ENCODE measurements around the gene CPNE1. TPM values are rescaled to one million over a fixed set of nuclear protein-coding genes. Genes with fewer than 3 reads are reported as not detected.
"Not testable (repeated sequence)": the region's sequence is repeated elsewhere in the genome, so short reads cannot be mapped to it uniquely, and the experiment has no call there.

CPNE1 gene
- 284 and 335 TPM in 2 replicates for total RNA-seq (2014; rRNA removed; shearing (Covaris generic); ENCODE audit: low replicate concordance)

DNA sequence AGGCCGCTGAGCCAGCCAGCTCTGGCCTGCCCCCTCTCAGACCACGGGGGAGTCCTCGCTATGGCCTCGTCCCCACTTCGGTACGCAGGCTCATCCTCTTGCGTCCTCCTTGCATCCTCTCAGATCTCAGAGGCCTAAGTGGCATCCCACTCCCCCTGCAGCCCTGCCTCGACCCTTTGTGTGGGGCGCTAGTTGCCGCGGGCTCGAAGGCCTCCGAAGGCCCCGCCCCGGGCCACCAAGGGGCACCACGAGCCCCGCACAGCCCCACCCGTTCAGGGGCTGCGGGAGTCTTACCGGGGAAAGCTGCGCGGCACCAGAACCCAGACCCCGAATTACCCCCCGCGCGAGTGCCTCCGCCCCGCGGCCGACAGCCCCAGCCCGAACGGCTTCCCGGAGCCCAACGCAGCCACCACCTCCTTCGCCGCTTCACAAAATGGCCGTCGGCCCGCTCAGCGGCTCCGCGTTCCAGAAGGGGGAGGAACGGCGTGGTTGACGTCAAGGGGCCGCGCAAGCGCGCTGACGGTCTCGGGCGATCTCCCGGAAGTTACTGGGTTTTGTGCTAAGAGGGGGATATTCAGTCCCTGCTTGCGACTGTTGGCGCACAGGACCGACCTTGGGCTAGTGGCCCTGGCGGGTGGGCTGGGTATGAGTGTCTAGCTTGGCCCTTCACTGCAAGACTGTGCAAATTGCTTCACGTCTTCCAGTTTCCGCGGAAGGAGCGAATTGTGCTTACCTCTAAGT, at the start of gene CPNE1, which contains the start of gene RBM12:
CPNE1 (minus strand) TSS at position 435 of the 741 bp plus-strand sequence. CDS start 31,977 bp downstream, outside the sequence.
RBM12 (minus strand) TSS at position 435 of the 741 bp plus-strand sequence. CDS start 9,578 bp downstream, outside the sequence.
- H3K4me3 ChIP-seq = peak within 1 kb of the TSS; percentile 85
- peaks cover 35% of the 10 kb centered on the region for H3K36me3 ChIP-seq
- no peaks in the 10 kb centered on the region for H3K27me3 ChIP-seq
- H3K9me3 ChIP-seq = no peaks in the 10 kb centered on the region
- DNase-seq = peak; percentile 93

DNA sequence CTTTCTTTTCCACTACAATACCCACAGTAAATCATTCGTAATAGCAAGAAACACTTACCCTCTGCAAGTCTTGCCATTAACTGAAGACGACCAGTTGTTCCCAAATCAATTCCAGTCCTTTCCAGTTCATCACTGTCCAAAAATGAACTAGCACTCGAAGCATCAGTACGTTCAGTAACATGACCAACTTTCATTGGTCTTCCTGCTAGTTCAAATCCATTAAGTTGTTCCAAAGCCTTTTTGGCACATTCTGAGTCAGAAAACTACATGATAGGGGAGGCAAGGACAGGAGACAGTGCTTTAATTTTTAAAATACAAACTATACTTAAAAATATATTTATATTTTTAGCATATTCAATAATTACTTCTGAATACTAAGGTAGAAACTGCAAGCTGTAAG, 49.4 kb upstream of the CPNE1 start:
- H3K4me3 ChIP-seq = no peak overlapping the region

DNA sequence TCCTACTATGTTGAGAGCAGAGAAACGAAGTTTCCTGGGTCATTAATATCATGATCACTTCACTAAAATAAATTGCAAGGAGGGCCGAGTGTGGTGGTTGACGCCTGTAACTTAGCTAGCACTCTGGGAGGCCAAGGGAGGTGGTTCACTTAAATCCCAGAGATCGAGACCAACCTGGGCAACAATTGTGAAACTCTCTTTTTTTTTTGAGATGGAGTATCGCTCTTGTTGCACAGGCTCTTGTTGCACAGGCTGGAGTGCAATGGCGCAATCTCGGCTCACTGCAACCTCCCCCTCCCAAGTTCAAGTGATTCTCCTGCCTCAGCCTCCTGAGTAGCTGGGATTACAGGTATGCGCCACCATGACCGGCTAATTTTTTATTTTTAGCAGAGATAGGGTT, 48.4 kb upstream of the CPNE1 start:
- H3K27me3 ChIP-seq, H3K9me3 ChIP-seq, DNase-seq, H3K4me3 ChIP-seq: not testable (repeated sequence)
- peaks cover 97% of the 10 kb centered on the region for H3K36me3 ChIP-seq

More for the DNA sequence above, 49.4 kb upstream of the CPNE1 start:
- Histone ChIP-seq H3K36me3 (peaks cover 97% of the 10 kb centered on the region), H3K27me3 (no peaks in the 10 kb centered on the region), H3K9me3 (no peaks in the 10 kb centered on the region)
- no peak for DNase-seq

DNA sequence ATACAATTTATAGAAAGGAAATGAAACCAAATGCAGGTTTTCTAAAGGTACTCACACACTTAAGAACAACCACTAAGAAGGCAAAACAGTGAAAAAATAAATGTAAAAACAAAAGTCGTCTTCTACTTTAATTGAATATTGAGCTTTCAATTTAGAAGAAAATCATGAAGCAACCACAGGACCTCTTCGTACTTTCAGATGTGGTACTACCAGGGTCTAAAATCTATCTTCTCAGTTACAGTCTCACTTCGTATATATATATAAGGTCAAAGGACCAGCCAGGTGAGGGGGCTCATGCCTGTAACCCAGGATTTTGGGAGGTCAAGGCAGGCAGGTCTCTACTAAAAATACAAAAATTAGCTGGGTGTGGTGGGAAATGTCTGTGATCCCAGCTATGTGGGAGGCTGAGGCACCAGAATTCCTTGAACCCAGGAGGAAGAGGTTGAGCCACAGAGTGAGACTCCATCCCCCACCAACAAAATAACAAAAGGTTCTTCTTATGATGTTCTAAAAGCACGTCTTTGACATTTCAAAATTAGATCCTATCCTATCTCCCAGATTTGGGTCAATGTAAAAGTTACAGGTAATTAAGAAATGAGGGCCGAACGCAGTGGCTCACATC, 47.0 kb upstream of the CPNE1 start:
- Histone ChIP-seq H3K9me3 (no peaks in the 10 kb centered on the region), H3K27me3 (no peaks in the 10 kb centered on the region), H3K36me3 (peaks cover 96% of the 10 kb centered on the region), H3K4me3 (no peak overlapping the region)
- DNase-seq = no peak

DNA sequence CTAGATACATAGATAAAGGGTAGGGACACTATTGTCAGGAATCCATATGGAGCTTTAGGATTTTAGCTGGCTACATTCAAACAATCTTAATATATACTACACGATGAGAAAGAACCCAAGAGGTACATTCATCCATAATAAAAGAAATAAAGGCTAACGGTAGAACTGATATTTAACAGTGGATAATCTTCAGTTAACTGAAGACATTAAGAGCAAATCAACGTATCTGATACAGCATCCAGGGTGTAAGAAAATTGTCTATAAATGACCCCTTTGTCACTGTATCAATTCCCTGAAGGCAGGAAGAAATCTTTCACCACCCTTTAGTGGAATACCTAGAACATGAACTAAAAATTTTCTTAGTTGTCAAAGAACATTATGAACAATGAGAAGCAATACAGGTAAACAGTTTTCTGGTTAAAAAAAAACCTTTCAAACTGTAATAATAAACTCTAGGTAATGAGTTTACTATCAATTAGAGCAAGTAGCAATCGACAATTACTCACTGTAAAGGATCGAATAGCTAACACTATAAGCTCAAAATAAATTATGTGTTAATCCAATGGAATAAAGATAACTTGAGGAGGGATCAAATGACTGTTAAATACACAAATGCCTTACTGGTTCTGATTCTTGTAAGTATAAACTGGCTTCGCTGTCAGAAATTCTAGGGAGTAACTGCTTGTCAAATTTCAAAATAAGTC, 46.3 kb upstream of the CPNE1 start:
- no peaks in the 10 kb centered on the region for H3K27me3 ChIP-seq

DNA sequence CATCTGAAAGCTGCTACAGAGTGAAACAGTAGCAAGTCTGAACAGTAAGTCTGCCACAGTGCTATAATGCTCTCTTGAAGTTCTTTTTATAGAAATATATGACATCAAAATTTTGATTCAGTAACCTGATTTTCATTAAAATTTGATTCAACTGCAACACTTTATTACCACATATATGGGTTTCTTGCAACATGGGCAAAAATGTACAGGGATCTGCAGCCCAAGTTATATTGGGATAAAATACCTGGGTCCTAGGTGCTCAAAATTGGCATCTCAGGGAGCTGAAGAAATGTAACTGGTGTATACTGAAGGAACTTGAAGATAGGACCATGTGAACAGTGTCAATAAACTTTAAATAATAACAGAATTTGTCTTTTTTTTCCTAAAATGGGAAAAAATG, 45.3 kb upstream of the CPNE1 start:
- Histone ChIP-seq H3K36me3 (peaks cover 96% of the 10 kb centered on the region), H3K27me3 (no peaks in the 10 kb centered on the region), H3K9me3 (no peaks in the 10 kb centered on the region), H3K4me3 (no peak overlapping the region)
- no peak for DNase-seq

More for the DNA sequence above, 46.3 kb upstream of the CPNE1 start:
- H3K9me3 ChIP-seq = no peaks in the 10 kb centered on the region
- DNase-seq = no peak
- H3K4me3 ChIP-seq = no peak overlapping the region
- peaks cover 96% of the 10 kb centered on the region for H3K36me3 ChIP-seq

DNA sequence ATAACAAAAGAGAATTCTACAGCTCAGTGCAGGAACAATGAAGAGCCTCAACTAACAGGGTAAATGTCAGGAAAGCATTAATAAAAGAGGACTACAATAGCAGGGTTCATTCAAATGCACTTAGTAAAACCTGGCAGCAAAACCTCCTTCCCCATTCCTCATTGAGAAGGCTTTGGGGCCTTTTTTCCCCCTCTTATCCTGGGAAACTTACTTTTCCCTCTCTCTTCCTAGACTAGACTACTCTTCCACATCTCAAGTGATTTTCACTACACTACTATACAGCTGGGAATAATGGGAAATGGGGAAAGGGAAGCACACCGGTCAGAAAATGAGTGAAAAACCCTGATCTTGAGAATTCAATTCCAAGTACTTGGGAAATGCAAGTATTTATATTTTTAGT, 44.6 kb upstream of the CPNE1 start:
- H3K4me3 ChIP-seq = no peak overlapping the region
- H3K27me3 ChIP-seq = no peaks in the 10 kb centered on the region
- H3K9me3 ChIP-seq = no peaks in the 10 kb centered on the region
- peaks cover 96% of the 10 kb centered on the region for H3K36me3 ChIP-seq
- no peak for DNase-seq

DNA sequence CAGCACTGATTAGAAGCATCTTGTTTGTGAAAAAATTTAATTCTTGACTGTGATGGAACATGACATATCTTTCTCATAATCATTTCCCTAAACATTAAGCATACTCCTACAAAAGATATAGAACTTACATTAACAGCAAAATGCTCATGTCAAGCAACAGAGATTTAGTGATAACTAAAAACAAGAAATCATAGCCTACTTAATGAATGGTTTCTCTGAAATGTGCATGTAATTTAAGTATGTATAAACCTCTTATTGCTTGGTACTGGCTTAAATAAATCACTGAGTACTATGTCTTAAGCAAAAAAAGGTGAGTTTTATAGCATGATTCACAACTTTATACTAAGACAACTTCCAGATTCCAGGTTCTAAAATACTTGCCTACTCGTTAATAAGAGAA, 43.8 kb upstream of the CPNE1 start:
- no peak for DNase-seq
- Histone ChIP-seq H3K4me3 (no peak overlapping the region), H3K36me3 (peaks cover 96% of the 10 kb centered on the region), H3K27me3 (no peaks in the 10 kb centered on the region), H3K9me3 (no peaks in the 10 kb centered on the region)

DNA sequence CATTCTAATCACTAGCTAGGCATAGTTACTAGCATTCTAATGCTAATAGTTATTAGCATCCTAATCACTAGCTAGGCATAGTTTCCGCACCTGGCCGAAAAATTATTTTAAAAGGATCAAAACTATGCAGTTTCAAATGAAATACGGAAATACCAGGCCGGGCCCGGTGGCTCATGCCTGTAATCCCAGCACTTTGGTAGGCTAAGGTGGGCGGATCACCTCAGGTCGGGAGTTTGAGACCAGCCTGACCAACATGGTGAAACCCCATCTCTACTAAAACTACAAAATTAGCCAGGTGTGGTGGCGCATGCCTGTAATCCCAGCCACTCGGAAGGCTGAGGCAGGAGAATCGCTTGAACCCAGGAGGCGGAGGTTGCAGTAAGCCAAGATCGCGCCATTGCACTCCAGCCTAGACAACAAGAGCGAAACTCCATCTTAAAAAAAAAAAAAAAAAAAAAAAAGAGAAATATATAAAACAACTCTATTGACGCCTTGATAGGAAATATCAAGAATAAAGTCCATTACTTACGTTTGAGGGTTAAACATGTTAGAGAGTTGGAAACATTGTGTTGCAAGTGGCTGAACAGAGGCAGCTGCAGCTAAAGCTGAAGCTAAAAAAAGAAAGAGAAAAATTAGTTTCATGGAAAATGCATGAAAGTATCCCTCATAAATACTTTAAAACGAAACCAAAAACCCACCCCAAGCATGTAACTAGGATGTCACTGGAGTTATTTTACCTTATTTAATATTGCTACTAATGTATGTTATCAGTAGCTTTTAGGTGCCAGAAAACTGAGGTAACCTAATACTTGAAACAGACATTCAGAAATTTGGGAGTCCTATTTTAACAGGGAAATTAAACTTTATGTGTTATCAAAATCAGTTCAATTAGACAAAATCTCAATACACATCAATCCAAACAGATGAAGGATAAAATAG, 42.2 kb upstream of the CPNE1 start:
- H3K4me3 ChIP-seq, H3K9me3 ChIP-seq, H3K27me3 ChIP-seq, DNase-seq: not testable (repeated sequence)
- peaks cover 99% of the 10 kb centered on the region for H3K36me3 ChIP-seq

DNA sequence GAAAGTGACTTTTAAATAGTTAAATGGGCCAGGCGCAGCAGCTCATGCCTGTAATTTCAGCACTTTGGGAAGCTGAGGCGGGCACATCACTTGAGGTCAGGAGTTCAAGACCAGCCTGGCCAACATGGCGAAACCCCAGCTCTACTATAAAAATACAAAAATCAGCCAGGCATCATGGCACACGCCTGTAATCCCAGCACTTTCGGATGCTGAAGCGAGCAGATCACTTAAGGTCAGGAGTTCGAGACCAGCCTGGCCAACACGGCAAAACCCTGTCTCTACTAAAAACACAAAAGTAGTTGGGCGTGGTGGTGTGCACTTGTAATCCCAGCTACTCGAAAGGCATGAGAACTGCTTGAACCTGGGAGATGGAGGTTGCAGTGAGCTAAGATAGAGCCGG, 41.2 kb upstream of the CPNE1 start:
- not testable (repeated sequence) for H3K9me3 ChIP-seq, H3K4me3 ChIP-seq, H3K27me3 ChIP-seq, DNase-seq
- peaks cover 99% of the 10 kb centered on the region for H3K36me3 ChIP-seq

DNA sequence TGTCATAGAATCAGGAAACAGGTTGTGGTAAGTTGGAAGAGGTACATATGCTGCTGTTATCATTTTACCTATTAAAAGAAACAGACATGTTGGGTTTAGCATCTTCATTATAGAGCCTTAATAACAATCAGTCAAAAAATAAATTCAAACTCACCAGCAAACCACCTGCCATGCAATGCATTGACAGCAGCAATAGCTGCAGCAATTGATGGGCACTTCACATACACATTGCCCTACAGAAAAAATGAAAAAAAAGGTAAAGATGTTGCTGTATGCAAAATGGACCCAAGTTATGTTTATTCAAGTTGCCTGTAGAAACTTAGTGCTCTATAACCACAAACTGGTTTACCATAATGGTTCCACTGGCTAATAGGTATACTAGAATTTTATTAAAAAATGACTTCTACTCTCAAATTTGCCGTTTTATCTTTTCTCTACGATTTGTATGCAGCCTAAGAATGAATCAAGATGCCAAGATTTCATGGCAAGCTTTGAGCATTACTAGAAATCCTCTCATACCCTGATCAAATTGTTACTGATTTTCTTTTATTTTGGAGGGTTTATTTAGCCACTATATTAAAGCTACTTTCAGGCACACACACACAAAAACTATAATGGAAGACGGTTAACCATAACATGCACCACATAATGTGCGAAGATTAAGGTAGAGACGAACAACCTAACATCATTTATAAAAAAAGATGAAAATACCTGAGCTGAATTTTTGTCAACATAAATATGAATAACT, 40.0 kb upstream of the CPNE1 start:
- no peak overlapping the region for H3K4me3 ChIP-seq
- H3K27me3 ChIP-seq = no peaks in the 10 kb centered on the region
- H3K9me3 ChIP-seq = no peaks in the 10 kb centered on the region
- no peak for DNase-seq
- H3K36me3 ChIP-seq = peaks cover 99% of the 10 kb centered on the region

DNA sequence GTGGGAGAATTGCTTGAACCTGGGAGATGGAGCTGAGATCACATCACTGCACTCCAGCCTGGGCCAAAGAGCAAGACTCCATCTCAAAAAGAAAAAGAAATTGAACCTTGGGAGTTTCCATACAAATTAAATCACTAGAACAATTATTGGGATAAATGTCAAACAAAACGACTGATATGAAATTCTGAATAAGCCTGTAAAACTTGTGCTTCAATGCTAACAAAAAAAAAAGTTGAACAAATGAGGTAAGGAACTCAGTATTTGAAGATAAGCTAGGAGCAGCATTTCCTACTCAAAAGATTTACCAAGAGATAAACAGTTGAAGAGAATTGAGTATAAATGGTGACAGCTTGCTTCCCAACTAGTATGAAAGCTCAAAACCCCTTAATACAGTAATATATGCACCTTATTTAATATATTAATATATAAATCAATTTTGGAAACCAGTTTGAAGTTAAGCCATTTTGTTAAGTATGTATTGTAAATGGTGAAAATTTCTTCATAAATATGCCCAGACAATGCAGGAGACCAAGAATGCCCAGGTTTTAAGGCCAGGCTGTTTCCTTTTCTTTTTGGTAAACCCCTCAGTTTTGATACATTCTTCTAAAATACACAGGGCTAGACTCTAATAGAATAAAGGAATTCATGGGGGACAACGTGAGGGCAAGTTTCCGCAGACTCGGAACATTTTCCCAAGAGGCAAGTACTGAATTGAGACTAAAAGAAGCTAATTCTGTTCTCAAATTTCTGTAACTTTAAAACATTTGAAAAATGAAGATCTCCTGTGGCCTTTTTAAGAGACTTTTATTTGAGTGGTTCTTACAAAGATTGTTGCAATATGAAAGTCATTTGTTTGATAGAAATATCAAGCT, 38.4 kb upstream of the CPNE1 start:
- H3K4me3 ChIP-seq = no peak overlapping the region
- no peak for DNase-seq

DNA sequence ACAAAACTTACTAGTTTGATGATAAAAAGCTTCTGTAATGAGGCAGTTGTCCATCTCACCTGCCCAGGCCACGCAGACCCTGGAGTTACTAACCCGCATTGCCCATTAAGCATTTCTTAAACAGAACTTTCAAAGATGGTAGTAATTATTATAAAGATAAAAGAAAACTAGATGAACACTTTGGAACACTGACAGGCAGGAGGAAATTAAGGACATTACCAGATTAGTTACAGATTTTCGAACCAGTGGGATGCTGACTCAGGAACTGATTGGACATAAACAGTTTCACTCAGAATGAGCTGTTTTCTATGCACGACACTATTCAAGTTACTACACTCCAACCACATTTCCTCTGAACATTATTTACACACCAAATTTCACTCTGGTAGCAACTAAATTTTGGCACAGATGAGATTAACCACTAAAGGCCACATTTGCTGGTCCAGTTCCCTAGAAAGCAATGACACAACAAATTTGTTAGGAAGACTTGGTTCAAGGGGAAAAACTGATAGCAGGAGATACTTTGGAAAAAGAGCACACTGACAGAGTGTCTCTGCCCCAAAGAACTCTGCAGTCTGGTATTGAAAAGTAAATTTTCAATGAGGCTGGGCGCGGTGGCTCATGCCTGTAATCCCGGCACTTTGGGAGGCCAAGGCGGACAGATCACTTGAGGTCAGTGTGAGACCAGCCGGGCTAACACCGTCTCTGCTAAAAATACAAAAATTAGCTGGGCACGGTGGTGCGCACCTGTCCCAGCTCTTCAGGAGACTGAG, 37.5 kb upstream of the CPNE1 start:
- Histone ChIP-seq H3K4me3 (no peak overlapping the region), H3K27me3 (no peaks in the 10 kb centered on the region), H3K9me3 (no peaks in the 10 kb centered on the region), H3K36me3 (peaks cover 83% of the 10 kb centered on the region)
- no peak for DNase-seq

More for the DNA sequence above, 38.4 kb upstream of the CPNE1 start:
- Histone ChIP-seq H3K27me3 (no peaks in the 10 kb centered on the region), H3K9me3 (no peaks in the 10 kb centered on the region), H3K36me3 (peaks cover 86% of the 10 kb centered on the region)

DNA sequence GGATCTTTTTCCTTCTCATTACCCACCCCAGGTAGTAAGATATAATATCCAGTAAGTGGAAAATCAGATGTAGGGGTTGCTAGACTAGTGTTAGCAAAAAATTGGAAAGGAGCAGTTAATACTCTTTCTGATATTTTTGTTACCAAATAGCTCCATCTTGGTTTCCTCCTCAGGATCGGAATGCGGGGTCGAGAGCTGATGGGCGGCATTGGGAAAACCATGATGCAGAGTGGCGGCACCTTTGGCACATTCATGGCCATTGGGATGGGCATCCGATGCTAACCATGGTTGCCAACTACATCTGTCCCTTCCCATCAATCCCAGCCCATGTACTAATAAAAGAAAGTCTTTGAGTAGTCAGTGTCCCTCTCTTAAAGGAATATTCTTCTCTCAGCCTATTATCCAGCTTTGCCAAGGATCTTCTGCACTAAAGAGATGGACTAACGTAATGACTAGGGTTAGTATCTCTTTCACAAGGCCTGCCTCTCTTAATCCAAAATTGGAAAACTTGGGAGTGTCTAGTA, 36.0 kb upstream of the CPNE1 start:
- H3K4me3 ChIP-seq = peak overlapping the region; percentile 87
- no peaks in the 10 kb centered on the region for H3K27me3 ChIP-seq
- peaks cover 80% of the 10 kb centered on the region for H3K36me3 ChIP-seq
- H3K9me3 ChIP-seq = no peaks in the 10 kb centered on the region
- no peak for DNase-seq

All from MG63 (cell line).